NB4 (cell line): ENCODE results near the gene SLCO2A1.

Source experiments
- DNase-seq: peaks from one replicate; pipeline ENCODE4 v3.0.0; 2010; ENCODE audit warnings: low read depth
- H3K4me3 ChIP-seq: one replicate; pipeline ENCODE4 v1.5.1; 2011; ENCODE audit warnings: mild to moderate bottlenecking, low read depth, low read length, moderate library complexity
- CTCF ChIP-seq: IDR thresholded peaks from one replicate; pipeline ENCODE4 v1.5.1; 2012; ENCODE audit warnings: low read depth, low read length
- MAX ChIP-seq: IDR thresholded peaks from 2 replicates; pipeline ENCODE4 v1.6.1; 2011; ENCODE audit warnings: low read depth, low read length
- MYC ChIP-seq: IDR thresholded peaks from 2 replicates; pipeline ENCODE4 v1.6.1; 2011; ENCODE audit warnings: low read depth, low read length
- POLR2A ChIP-seq: IDR thresholded peaks from 2 replicates; pipeline ENCODE4 v1.6.1; 2011; ENCODE audit warnings: mild to moderate bottlenecking; ENCODE audit not compliant: insufficient read length; ENCODE audit errors: extremely low read depth

The SLCO2A1 gene

GRCh38 chr3:134029734-134030378 lies at the start of gene SLCO2A1:
TSS of gene SLCO2A1 (minus strand) at chr3:134029925. CDS start at chr3:134029802, 123 bp downstream.
- DNase-seq: peak; percentile 51
- no peak within 1 kb of the TSS for H3K4me3 ChIP-seq
- TF ChIP-seq CTCF (no peak), MAX (no peak), POLR2A (no peak)

- DNase-seq: no peak
- TF ChIP-seq CTCF (no peak), POLR2A (no peak), MAX (no peak), MYC (no peak)
- no peak overlapping the region for H3K4me3 ChIP-seq
Measured at GRCh38 chr3:134079111-134079547, 49.4 kb upstream of the SLCO2A1 start.

GRCh38 chr3:134078169-134078831 lies 48.6 kb upstream of the SLCO2A1 start:
- TF ChIP-seq MYC: no peak
- no peak for DNase-seq

GRCh38 chr3:134077649-134078161 lies 48.0 kb upstream of the SLCO2A1 start:
- H3K4me3 ChIP-seq: no peak overlapping the region
- DNase-seq: no peak
- TF ChIP-seq MYC (no peak), MAX (no peak)

More at GRCh38 chr3:134078169-134078831, 48.6 kb upstream of the SLCO2A1 start:
- no peak overlapping the region for H3K4me3 ChIP-seq

GRCh38 chr3:134076851-134077250 lies 47.1 kb upstream of the SLCO2A1 start:
- H3K4me3 ChIP-seq: no peak overlapping the region
- DNase-seq: no peak
- TF ChIP-seq CTCF (no peak), MYC (no peak), MAX (no peak), POLR2A (no peak)

- no peak overlapping the region for H3K4me3 ChIP-seq
- no peak for TF ChIP-seq POLR2A
- DNase-seq: no peak
Measured at GRCh38 chr3:134075846-134076245, 46.1 kb upstream of the SLCO2A1 start.

GRCh38 chr3:134075568-134075825 lies 45.8 kb upstream of the SLCO2A1 start:
- H3K4me3 ChIP-seq: no peak overlapping the region
- TF ChIP-seq MYC (no peak), CTCF (no peak), MAX (no peak)
- DNase-seq: no peak
